Liver (tissue), 9 donors: ENCODE measurements around the gene TGM2. TPM values are rescaled to one million over a fixed set of nuclear protein-coding genes. Genes with fewer than 3 reads are reported as not detected.

ENCODE experiments used
- DNase-seq: peaks from one replicate; pipeline ENCODE4 v3.0.0-alpha.2; 2017; ENCODE audit warnings: low spot score
- H3K27ac ChIP-seq, 2 donors: one replicate each; pipeline ENCODE4 v1.7.0; 2013; ENCODE audit warnings: inconsistent platforms in 2 of 2, low read length in 2 of 2, control low read depth in 1 of 2, low read depth in 1 of 2, mild to moderate bottlenecking in 1 of 2
- H3K27me3 ChIP-seq, 4 donors: one replicate each; pipeline versions ENCODE4 v1.6.1 to v1.7.0; 2013; ENCODE audit warnings: low read length in 3 of 4, inconsistent platforms in 1 of 4, mild to moderate bottlenecking in 1 of 4, moderate library complexity in 1 of 4; ENCODE audit not compliant: control insufficient read depth in 4 of 4, insufficient read depth in 4 of 4
- H3K36me3 ChIP-seq, 4 donors: one replicate each; pipeline versions ENCODE4 v1.6.1 to v1.7.0; 2013; ENCODE audit warnings: low read length in 3 of 4, mild to moderate bottlenecking in 3 of 4, low read depth in 1 of 4, moderate library complexity in 1 of 4; ENCODE audit not compliant: control insufficient read depth in 4 of 4, insufficient read depth in 3 of 4
- H3K4me1 ChIP-seq, 4 donors: one replicate each; pipeline versions ENCODE4 v1.6.1 to v1.7.0; 2013; ENCODE audit warnings: low read length in 3 of 4, mild to moderate bottlenecking in 3 of 4, moderate library complexity in 1 of 4; ENCODE audit not compliant: control insufficient read depth in 4 of 4, insufficient read depth in 4 of 4
- H3K4me3 ChIP-seq, 3 donors: one replicate each; pipeline versions ENCODE4 v1.6.1 to v1.7.0; 2013; ENCODE audit warnings: low read length in 3 of 3, control low read depth in 1 of 3, low read depth in 1 of 3, mild to moderate bottlenecking in 1 of 3
- H3K9ac ChIP-seq, 2 donors: one replicate each; pipeline ENCODE4 v1.7.0; 2013; ENCODE audit warnings: low read length in 2 of 2, mild to moderate bottlenecking in 2 of 2, moderate library complexity in 2 of 2, control low read depth in 1 of 2, low read depth in 1 of 2
- H3K9me3 ChIP-seq, 4 donors: one replicate each; pipeline versions ENCODE4 v1.6.1 to v1.7.0; 2013; ENCODE audit warnings: low read length in 3 of 4; ENCODE audit not compliant: control insufficient read depth in 4 of 4
- EGR1 ChIP-seq, 2 donors: IDR thresholded peaks; 2 replicates each; pipeline ENCODE4 v1.6.1; 2016 to 2018; ENCODE audit warnings: antibody characterized with exemption in 2 of 2, low read depth in 2 of 2
- FOXA1 ChIP-seq: IDR thresholded peaks from 2 replicates; pipeline ENCODE4 v1.6.1; 2016; ENCODE audit warnings: antibody characterized with exemption
- FOXA2 ChIP-seq: IDR thresholded peaks from 2 replicates; pipeline ENCODE4 v1.6.1; 2016; ENCODE audit warnings: antibody characterized with exemption
- GABPA ChIP-seq, 2 donors: IDR thresholded peaks in 1 of 2; conservative IDR thresholded peaks in 1 of 2; 2 replicates each; pipeline ENCODE4 v1.6.1; 2016; ENCODE audit warnings: antibody characterized with exemption in 2 of 2, mild to moderate bottlenecking in 1 of 2, moderate library complexity in 1 of 2
- HNF4A ChIP-seq, 2 donors: conservative IDR thresholded peaks; 2 replicates each; pipeline ENCODE4 v1.6.1; 2016; ENCODE audit warnings: antibody characterized with exemption in 2 of 2, mild to moderate bottlenecking in 2 of 2
- HNF4G ChIP-seq: IDR thresholded peaks from 2 replicates; pipeline ENCODE4 v1.6.1; 2016; ENCODE audit warnings: antibody characterized with exemption
- JUND ChIP-seq, 2 donors: IDR thresholded peaks; 2 replicates each; pipeline ENCODE4 v1.6.1; 2016; ENCODE audit warnings: antibody characterized with exemption in 2 of 2
- MAX ChIP-seq: IDR thresholded peaks from 2 replicates; pipeline ENCODE4 v1.6.1; 2016; ENCODE audit warnings: antibody characterized with exemption
- RXRA ChIP-seq, 2 donors: IDR thresholded peaks; 2 replicates each; pipeline ENCODE4 v1.6.1; 2017 to 2018; ENCODE audit warnings: antibody characterized with exemption in 2 of 2, mild to moderate bottlenecking in 1 of 2
- YY1 ChIP-seq: IDR thresholded peaks from 2 replicates; pipeline ENCODE4 v1.6.1; 2016; ENCODE audit warnings: antibody characterized with exemption, mild to moderate bottlenecking
- WGBS: extraction: QIAGEN DNeasy Blood & Tissue Kit; methylation state at CpG from one replicate; pipeline ENCODE4 v1.1.7; 2013; 5-methylcytosine and 5-hydroxymethylcytosine counted together
- polyA plus RNA-seq, 2 donors: library from polyadenylated mRNA; stranded (reverse) in 1 of 2; unstranded in 1 of 2; fragments of 200-250 nt in 1 of 2; fragments of >200 nt in 1 of 2; fragmentation: Nextera tagmentation in 1 of 2; extraction: Ambion mirVana in 1 of 2; gene quantifications; one replicate each; pipeline versions ENCODE4 v1.2.1 to v1.2.3, GENCODE V29; 2013 to 2015
- total RNA-seq, 2 donors: library from RNA; depleted of rRNA; stranded (reverse); fragments of >200 nt; gene quantifications; one replicate each; pipeline ENCODE4 v1.2.3, GENCODE V29; 2014
- TF ChIP-seq, protein P1 (sequence below): fragments of 150-350 bp; IDR thresholded peaks from 2 replicates; pipeline ENCODE4 v1.5.1; 2017; ENCODE audit warnings: improper control_type of control experiment, low read depth, low read length; ENCODE audit not compliant: missing input control
- donor health status: healthy.
- donor health status: healthy.
- donor health status: healthy.
- donor health status: healthy.
- donor health status: healthy.

The TGM2 gene
- total and polyA plus RNA-seq, 4 donors, result 106 to 375 (median 190) TPM

DNA sequence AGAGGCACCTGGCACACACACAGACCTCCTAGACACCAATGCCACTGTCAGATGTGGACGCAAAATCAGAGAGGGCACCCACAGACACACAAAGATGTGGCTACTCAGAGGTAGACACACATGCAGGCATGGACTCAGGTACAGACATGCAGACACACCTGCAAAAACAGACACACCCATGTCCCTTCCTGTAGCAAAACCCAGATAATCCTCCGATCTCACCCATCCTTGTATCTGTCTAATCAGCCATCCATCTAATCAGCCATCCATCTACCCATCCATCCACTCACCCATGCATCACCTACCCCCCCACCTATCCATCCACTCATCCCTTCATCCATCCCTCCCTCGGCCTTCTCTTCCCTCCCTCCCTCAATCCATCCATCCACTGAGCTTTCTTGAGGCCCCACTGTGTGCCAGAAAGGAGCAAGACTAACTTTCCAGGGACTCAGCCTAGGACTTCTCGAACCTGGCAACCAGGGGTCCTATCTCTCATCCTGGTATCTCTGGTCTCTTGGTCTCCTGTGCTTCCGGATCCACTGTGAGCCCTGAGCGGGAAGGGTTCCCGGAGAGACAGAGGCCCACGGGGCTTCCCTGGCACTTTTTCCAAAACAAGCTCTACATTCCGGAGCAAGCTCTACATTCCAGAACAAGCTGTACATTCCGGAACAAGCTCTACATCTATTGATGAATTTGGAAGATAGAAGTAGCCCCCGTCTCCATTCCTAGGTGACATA, 1.1 kb upstream of the TGM2 start:
- H3K4me1 ChIP-seq, result peaks cover 7 to 66% (median 42%) of the 10 kb centered on the region in 4 donors
- no peak overlapping the region for H3K27ac ChIP-seq
- no peak overlapping the region for H3K9ac ChIP-seq
- H3K36me3 ChIP-seq, result peaks cover 0 to 9% (median 0%) of the 10 kb centered on the region in 4 donors
- H3K4me3 ChIP-seq, result no peak overlapping the region
- no peaks in the 10 kb centered on the region for H3K9me3 ChIP-seq
- H3K27me3 ChIP-seq, result no peaks in the 10 kb centered on the region
- TF ChIP-seq GABPA (IDR thresholded peaks at IDR 0.05 in 1 of 2, conservative IDR thresholded peaks at IDR 0.05 in 1 of 2) (no peak), FOXA1 (no peak), YY1 (no peak), HNF4G (no peak), MAX (no peak), JUND (IDR thresholded peaks at IDR 0.05) (no peak), EGR1 (IDR thresholded peaks at IDR 0.05; ENCODE audit: low read depth in 2 of 2) (no peak), FOXA2 (no peak)
- TF ChIP-seq, protein P1, sequence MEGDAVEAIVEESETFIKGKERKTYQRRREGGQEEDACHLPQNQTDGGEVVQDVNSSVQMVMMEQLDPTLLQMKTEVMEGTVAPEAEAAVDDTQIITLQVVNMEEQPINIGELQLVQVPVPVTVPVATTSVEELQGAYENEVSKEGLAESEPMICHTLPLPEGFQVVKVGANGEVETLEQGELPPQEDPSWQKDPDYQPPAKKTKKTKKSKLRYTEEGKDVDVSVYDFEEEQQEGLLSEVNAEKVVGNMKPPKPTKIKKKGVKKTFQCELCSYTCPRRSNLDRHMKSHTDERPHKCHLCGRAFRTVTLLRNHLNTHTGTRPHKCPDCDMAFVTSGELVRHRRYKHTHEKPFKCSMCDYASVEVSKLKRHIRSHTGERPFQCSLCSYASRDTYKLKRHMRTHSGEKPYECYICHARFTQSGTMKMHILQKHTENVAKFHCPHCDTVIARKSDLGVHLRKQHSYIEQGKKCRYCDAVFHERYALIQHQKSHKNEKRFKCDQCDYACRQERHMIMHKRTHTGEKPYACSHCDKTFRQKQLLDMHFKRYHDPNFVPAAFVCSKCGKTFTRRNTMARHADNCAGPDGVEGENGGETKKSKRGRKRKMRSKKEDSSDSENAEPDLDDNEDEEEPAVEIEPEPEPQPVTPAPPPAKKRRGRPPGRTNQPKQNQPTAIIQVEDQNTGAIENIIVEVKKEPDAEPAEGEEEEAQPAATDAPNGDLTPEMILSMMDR, result no peak
- DNase-seq, result no peak
- WGBS, result 91% methylated on average over 11 of the region's 11 CpGs

DNA sequence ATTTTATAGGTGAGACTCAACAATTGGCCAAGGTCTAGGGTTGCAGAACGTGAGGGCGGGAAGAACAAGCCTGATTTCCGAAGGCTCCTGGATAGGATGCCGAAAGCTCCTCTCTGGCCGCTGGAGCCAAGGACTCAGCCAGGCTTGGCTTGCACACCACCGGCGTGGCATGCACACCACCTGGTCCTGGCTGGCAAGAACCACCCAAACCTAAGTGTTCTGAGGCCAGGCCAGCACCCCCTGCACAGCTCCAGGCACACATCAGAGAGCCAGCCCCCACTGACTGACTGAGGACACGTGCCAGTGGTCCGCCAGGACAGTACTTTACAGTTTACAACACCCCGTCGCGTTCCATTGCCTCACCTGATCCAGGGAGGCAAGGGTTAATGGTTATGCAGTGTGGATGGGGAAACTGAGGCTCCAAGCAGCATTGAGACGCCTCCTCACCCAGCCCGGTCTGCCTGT, 414 bp downstream of the TGM2 start:
- Histone ChIP-seq H3K4me1 (peaks cover 7 to 78% (median 51%) of the 10 kb centered on the region in 4 donors), H3K9me3 (no peaks in the 10 kb centered on the region), H3K4me3 (peak overlapping the region; percentile 66 to 98 (median 71)), H3K9ac (peak overlapping the region; percentile 51 to 80), H3K36me3 (peaks cover 5 to 24% (median 12%) of the 10 kb centered on the region in 4 donors), H3K27me3 (no peaks in the 10 kb centered on the region), H3K27ac (peak overlapping the region; percentile 69 to 79)
- 25% methylated on average over 14 of the region's 14 CpGs for WGBS
- no peak for DNase-seq
- no peak for TF ChIP-seq YY1
- no peak for TF ChIP-seq HNF4G

- WGBS, result 41% methylated on average over 5 of the region's 5 CpGs
- peak overlapping the region; percentile 66 to 98 (median 71) for H3K4me3 ChIP-seq
- H3K9ac ChIP-seq, result peak overlapping the region; percentile 51 to 80
- peak overlapping the region; percentile 69 to 79 for H3K27ac ChIP-seq
- TF ChIP-seq RXRA (IDR thresholded peaks at IDR 0.05), result peak in 1 of 2 donors; percentile 29
- TF ChIP-seq FOXA1, result no peak
- no peak for TF ChIP-seq MAX
- TF ChIP-seq HNF4A (conservative IDR thresholded peaks at IDR 0.05), result peak in 1 of 2 donors; percentile 11
- peaks cover 7 to 78% (median 50%) of the 10 kb centered on the region in 4 donors for H3K4me1 ChIP-seq
- H3K9me3 ChIP-seq, result no peaks in the 10 kb centered on the region
- no peaks in the 10 kb centered on the region for H3K27me3 ChIP-seq
- DNase-seq, result no peak
- H3K36me3 ChIP-seq, result peaks cover 6 to 28% (median 15%) of the 10 kb centered on the region in 4 donors
Observed at GRCh38 chr20:38164069-38164468, 1.0 kb downstream of the TGM2 start.
